ENCODE measurements around the gene MYOZ3.

- no peak for TF ChIP-seq POLR2AphosphoS5 (IDR thresholded peaks at IDR 0.05)
- no peak for TF ChIP-seq CTCF (IDR thresholded peaks at IDR 0.05)
Measured at GRCh38 chr5:150642991-150643710, 17.9 kb upstream of the MYOZ3 start.
